IPS-NIHi11 (cell line): Measurements from ENCODE around the gene SULT1C3.
A peak's percentile ranks its signal among the peaks of the same experiment; 100 is the strongest.

ENCODE experiments used
- DNase-seq: peaks from one replicate; pipeline ENCODE4 v3.0.0; 2012; ENCODE audit warnings: mixed read lengths, low spot score

SULT1C3 gene

GRCh38 chr2:108239786-108240185 lies at the start of gene SULT1C3:
Gene SULT1C3 (plus strand): TSS chr2:108239968. CDS start chr2:108247195, 7,227 bp downstream.
- DNase-seq, result no peak

GRCh38 chr2:108193251-108193650 lies 46.5 kb upstream of the SULT1C3 start:
- DNase-seq, result no peak

- DNase-seq, result no peak
Observed at GRCh38 chr2:108194409-108195132, 45.2 kb upstream of the SULT1C3 start.

- DNase-seq, result no peak
Observed at GRCh38 chr2:108195133-108195439, 44.7 kb upstream of the SULT1C3 start.

GRCh38 chr2:108199726-108200125 lies 40.0 kb upstream of the SULT1C3 start:
- no peak for DNase-seq

GRCh38 chr2:108200569-108200968 lies 39.2 kb upstream of the SULT1C3 start:
- DNase-seq, result no peak

- DNase-seq, result no peak
Observed at GRCh38 chr2:108212671-108213070, 27.1 kb upstream of the SULT1C3 start.

GRCh38 chr2:108215794-108216211 lies 24.0 kb upstream of the SULT1C3 start:
- DNase-seq, result peak; percentile 39

- DNase-seq, result no peak
Observed at GRCh38 chr2:108217211-108217610, 22.6 kb upstream of the SULT1C3 start.

- no peak for DNase-seq
Observed at GRCh38 chr2:108219688-108220087, 20.1 kb upstream of the SULT1C3 start.

- DNase-seq, result no peak
Observed at GRCh38 chr2:108220191-108220590, 19.6 kb upstream of the SULT1C3 start.

GRCh38 chr2:108220942-108221541 lies 18.7 kb upstream of the SULT1C3 start:
- peak; percentile 42 for DNase-seq

- no peak for DNase-seq
Observed at GRCh38 chr2:108222261-108222660, 17.5 kb upstream of the SULT1C3 start.

- no peak for DNase-seq
Observed at GRCh38 chr2:108223573-108223972, 16.2 kb upstream of the SULT1C3 start.

GRCh38 chr2:108224022-108224421 lies 15.7 kb upstream of the SULT1C3 start:
- DNase-seq, result no peak

GRCh38 chr2:108226564-108226963 lies 13.2 kb upstream of the SULT1C3 start:
- DNase-seq, result no peak

- DNase-seq, result no peak
Observed at GRCh38 chr2:108228006-108228405, 11.8 kb upstream of the SULT1C3 start.

- DNase-seq, result no peak
Observed at GRCh38 chr2:108228537-108228936, 11.2 kb upstream of the SULT1C3 start.

- no peak for DNase-seq
Observed at GRCh38 chr2:108229875-108230274, 9.9 kb upstream of the SULT1C3 start.

GRCh38 chr2:108235577-108235976 lies 4.2 kb upstream of the SULT1C3 start:
- no peak for DNase-seq

- no peak for DNase-seq
Observed at GRCh38 chr2:108236676-108237335, 3.0 kb upstream of the SULT1C3 start.

- no peak for DNase-seq
Observed at GRCh38 chr2:108240966-108241365, 1.2 kb downstream of the SULT1C3 start.

GRCh38 chr2:108243566-108243965 lies 3.8 kb downstream of the SULT1C3 start:
- DNase-seq, result no peak
